Measurements from ENCODE around the gene ZNF511.

Gene ZNF511

GRCh38 chr10:133354672-133355240, 46.0 kb downstream of the ZNF511 start:
- no peak overlapping the region for H3K4me3 ChIP-seq (ENCODE audit: low read length)
- H3K9me3 ChIP-seq (replicated peaks; ENCODE audit: insufficient read depth, low read length): no peaks in the 10 kb centered on the region
- H3K27ac ChIP-seq (ENCODE audit: low read length): no peak overlapping the region
- TF ChIP-seq EZH2 (optimal IDR thresholded peaks at IDR 0.05; ENCODE audit: low read depth, low read length) (no peak), EZH2phosphoT487 (IDR thresholded peaks at IDR 0.05; ENCODE audit: low read length) (no peak)
- TF ChIP-seq, protein P1, sequence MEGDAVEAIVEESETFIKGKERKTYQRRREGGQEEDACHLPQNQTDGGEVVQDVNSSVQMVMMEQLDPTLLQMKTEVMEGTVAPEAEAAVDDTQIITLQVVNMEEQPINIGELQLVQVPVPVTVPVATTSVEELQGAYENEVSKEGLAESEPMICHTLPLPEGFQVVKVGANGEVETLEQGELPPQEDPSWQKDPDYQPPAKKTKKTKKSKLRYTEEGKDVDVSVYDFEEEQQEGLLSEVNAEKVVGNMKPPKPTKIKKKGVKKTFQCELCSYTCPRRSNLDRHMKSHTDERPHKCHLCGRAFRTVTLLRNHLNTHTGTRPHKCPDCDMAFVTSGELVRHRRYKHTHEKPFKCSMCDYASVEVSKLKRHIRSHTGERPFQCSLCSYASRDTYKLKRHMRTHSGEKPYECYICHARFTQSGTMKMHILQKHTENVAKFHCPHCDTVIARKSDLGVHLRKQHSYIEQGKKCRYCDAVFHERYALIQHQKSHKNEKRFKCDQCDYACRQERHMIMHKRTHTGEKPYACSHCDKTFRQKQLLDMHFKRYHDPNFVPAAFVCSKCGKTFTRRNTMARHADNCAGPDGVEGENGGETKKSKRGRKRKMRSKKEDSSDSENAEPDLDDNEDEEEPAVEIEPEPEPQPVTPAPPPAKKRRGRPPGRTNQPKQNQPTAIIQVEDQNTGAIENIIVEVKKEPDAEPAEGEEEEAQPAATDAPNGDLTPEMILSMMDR (IDR thresholded peaks at IDR 0.05; ENCODE audit: low read length): no peak
- H4K20me1 ChIP-seq (ENCODE audit: insufficient read depth, low read length): no peaks in the 10 kb centered on the region
- H3F3A ChIP-seq (ENCODE audit: insufficient read depth, low read length): no peaks in the 10 kb centered on the region
- H3K79me2 ChIP-seq (ENCODE audit: low read length): no peaks in the 10 kb centered on the region
- no peak overlapping the region for H3K9ac ChIP-seq (ENCODE audit: low read length)
- no peak overlapping the region for H3K4me2 ChIP-seq (ENCODE audit: low read depth, low read length)
- no peaks in the 10 kb centered on the region for H3K4me1 ChIP-seq (ENCODE audit: low read length)
- no peaks in the 10 kb centered on the region for H3K36me3 ChIP-seq (replicated peaks; ENCODE audit: insufficient read depth, low read length)
- peaks cover 28% of the 10 kb centered on the region for H3K27me3 ChIP-seq (replicated peaks; ENCODE audit: insufficient read depth, low read length)
- no peaks in the 10 kb centered on the region for H3K9me2 ChIP-seq (replicated peaks; ENCODE audit: insufficient read depth, low read length)
- no peak for DNase-seq
- H2AFZ ChIP-seq (ENCODE audit: low read length): no peak overlapping the region

DNA sequence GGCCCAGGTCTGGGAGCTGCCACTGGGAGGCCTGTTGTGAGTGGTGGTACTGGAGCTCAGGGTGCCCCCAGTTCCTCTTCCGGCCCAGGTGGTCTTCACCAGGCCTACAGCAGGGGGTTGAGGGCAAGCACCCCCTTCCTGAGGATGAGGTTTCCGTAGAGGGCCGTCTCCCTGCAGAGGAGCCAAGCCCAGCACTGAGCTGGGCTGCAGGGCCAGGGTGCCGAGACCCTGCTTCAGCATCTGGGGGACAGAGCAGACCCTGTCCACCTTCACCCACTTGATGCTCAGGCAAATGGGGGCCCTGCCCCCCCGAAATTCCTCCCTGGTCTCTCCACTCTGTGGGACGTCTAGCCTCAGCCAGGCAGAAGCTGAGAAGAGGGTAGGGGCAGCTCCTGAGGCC, 46.6 kb downstream of the ZNF511 start:
- Histone ChIP-seq H3K9ac (ENCODE audit: low read length) (no peak overlapping the region), H3K27ac (ENCODE audit: low read length) (no peak overlapping the region), H4K20me1 (ENCODE audit: insufficient read depth, low read length) (no peaks in the 10 kb centered on the region), H3K27me3 (replicated peaks; ENCODE audit: insufficient read depth, low read length) (peaks cover 28% of the 10 kb centered on the region), H3K79me2 (ENCODE audit: low read length) (no peaks in the 10 kb centered on the region), H3K9me2 (replicated peaks; ENCODE audit: insufficient read depth, low read length) (no peaks in the 10 kb centered on the region), H2AFZ (ENCODE audit: low read length) (no peak overlapping the region), H3K9me3 (replicated peaks; ENCODE audit: insufficient read depth, low read length) (no peaks in the 10 kb centered on the region), H3K4me1 (ENCODE audit: low read length) (no peaks in the 10 kb centered on the region), H3K36me3 (replicated peaks; ENCODE audit: insufficient read depth, low read length) (no peaks in the 10 kb centered on the region), H3F3A (ENCODE audit: insufficient read depth, low read length) (no peaks in the 10 kb centered on the region), H3K4me3 (ENCODE audit: low read length) (no peak overlapping the region), H3K4me2 (ENCODE audit: low read depth, low read length) (no peak overlapping the region)
- TF ChIP-seq EZH2phosphoT487 (IDR thresholded peaks at IDR 0.05; ENCODE audit: low read length) (no peak), EZH2 (optimal IDR thresholded peaks at IDR 0.05; ENCODE audit: low read depth, low read length) (no peak)
- TF ChIP-seq, protein P1 (IDR thresholded peaks at IDR 0.05; ENCODE audit: low read length): no peak
- no peak for DNase-seq

DNA sequence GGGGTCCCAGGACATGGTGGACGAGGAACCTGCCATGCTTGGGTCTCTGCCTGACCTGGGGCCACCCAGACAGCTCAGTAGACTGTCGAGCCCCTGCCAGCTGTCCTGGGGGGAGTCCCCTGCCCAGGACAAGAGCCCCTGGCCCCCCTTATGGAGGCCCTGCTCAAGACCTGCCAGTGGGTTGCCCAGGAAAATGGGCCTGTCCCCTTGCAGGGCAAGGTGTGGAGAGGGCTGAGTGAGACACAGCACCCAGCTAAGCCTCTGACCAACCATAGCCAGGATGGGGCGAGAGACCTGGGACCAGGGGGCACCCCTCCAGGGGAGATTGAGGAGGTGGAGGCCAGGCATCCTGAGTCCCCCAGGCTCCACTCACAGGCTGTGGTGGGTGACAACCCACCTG, 47.3 kb downstream of the ZNF511 start:
- Histone ChIP-seq H3K27me3 (replicated peaks; ENCODE audit: insufficient read depth, low read length) (peaks cover 26% of the 10 kb centered on the region), H3K4me3 (ENCODE audit: low read length) (no peak overlapping the region), H3K4me1 (ENCODE audit: low read length) (no peaks in the 10 kb centered on the region), H4K20me1 (ENCODE audit: insufficient read depth, low read length) (no peaks in the 10 kb centered on the region), H3K9ac (ENCODE audit: low read length) (no peak overlapping the region), H3K9me3 (replicated peaks; ENCODE audit: insufficient read depth, low read length) (no peaks in the 10 kb centered on the region), H3K9me2 (replicated peaks; ENCODE audit: insufficient read depth, low read length) (no peaks in the 10 kb centered on the region), H2AFZ (ENCODE audit: low read length) (no peak overlapping the region), H3K27ac (ENCODE audit: low read length) (no peak overlapping the region), H3K36me3 (replicated peaks; ENCODE audit: insufficient read depth, low read length) (no peaks in the 10 kb centered on the region), H3K79me2 (ENCODE audit: low read length) (no peaks in the 10 kb centered on the region), H3F3A (ENCODE audit: insufficient read depth, low read length) (no peaks in the 10 kb centered on the region), H3K4me2 (ENCODE audit: low read depth, low read length) (no peak overlapping the region)
- TF ChIP-seq EZH2 (optimal IDR thresholded peaks at IDR 0.05; ENCODE audit: low read depth, low read length) (no peak), EZH2phosphoT487 (IDR thresholded peaks at IDR 0.05; ENCODE audit: low read length) (no peak)
- TF ChIP-seq, protein P1 (IDR thresholded peaks at IDR 0.05; ENCODE audit: low read length): no peak
- no peak for DNase-seq
